NCI-H510A (cell line): ENCODE data around the gene TFF3.

Experiments used
- DNase-seq: peaks from one replicate; lab custom pipeline; 2025; lab: John Stamatoyannopoulos, UW

TFF3 gene, protein sequence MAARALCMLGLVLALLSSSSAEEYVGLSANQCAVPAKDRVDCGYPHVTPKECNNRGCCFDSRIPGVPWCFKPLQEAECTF

DNA sequence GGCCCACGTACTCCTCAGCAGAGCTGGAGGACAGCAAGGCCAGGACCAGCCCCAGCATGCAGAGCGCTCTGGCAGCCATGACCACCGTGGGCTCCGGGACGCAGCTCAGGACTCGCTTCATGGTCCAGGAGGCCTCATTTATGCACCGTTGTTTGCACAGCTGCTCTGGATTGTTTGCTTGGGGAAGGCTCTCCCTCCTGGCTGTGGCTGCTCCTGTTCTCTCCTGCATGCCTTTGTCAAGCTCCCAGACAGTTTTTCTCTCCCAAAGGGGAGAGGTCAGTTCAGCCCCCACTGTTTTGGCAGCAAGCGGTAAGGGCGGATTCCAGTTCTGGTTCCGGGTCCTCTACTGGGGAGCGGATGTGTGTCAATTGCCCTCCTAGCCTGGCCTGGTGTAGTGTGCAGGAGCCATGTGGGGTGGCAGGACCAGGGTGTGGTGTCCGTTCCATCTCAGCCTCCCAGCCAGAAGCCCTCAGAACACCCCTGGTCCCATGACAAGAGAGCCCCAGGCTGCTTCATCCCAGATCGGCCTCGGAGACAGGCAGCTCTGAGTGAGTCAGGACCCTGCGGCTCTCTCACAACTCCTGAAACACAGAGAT, at the start of gene TFF3:
Gene TFF3, minus strand, starts transcription at position 114 of the 596 bp plus-strand sequence. Its CDS starts 35 bp downstream, at position 79.
- peak; percentile 95 for DNase-seq

DNA sequence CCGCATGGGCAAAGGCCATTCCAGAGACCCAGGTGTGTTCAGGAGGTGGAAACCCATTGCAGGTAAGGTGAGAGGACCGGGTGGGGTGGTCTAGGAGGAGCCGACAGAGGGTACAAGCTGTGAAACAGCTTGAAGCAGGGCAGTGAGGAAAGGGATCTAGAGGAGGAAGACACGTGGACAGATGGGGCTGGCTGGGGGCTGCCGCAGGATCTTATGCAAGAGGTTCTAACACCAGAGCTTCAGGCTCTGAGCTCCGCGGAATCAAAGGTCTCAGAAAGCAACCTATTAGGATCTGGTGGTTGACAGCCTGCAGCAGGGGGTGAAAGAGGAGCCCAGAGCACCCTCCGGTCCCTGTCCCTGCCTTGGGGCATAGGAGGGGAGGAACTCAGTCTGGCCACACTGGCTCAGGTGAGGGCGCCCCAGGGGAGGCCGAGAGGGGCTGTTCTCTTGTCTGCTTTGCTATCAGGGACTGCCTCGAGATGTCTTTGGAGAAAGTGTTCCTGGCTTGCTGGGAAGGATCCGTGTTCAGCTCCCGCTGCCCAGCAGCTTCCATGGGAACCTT, 49.2 kb upstream of the TFF3 start:
- no peak for DNase-seq

DNA sequence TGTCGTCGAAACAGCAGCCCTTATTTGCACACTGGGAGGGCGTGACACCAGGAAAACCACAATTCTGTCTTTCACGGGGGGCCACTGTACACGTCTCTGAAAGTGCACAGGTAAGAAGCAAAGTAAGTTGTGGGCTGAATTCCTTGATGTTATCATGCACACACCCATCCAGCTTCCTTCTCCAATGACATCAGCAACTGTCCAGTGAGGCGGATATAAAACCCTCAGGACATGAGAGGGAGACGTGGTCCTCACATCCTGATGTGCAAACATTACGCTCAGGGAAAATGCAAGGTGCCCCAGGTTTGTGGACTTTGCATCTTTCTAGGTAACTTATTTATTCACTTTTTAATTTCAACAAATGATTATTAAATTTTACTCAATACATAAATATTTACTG, 48.1 kb upstream of the TFF3 start:
- no peak for DNase-seq

GRCh38 chr21:42362700-42363099, 47.5 kb upstream of the TFF3 start:
- no peak for DNase-seq

DNA sequence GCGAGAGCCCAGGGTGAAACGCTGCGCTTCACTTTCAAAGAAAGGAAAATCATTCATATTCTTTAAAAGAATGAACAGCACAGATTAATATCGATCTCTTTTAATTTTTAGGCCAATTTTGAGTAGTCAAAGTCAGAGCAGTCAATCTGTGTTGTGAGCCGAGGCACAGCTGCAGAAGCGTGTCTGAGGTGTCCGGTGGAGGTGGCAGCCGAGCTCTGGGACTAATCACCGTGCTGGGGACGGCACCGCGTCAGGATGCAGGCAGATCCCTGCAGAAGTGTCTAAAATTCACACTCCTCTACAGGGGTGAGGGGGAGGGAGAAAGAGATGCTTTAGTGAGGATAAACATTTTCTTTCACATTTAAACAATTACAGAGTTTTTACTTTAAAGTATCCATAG, 47.0 kb upstream of the TFF3 start:
- no peak for DNase-seq

GRCh38 chr21:42361286-42361685, 46.1 kb upstream of the TFF3 start:
- DNase-seq = no peak

- no peak for DNase-seq
Observed at GRCh38 chr21:42360317-42360716, 45.1 kb upstream of the TFF3 start.

DNA sequence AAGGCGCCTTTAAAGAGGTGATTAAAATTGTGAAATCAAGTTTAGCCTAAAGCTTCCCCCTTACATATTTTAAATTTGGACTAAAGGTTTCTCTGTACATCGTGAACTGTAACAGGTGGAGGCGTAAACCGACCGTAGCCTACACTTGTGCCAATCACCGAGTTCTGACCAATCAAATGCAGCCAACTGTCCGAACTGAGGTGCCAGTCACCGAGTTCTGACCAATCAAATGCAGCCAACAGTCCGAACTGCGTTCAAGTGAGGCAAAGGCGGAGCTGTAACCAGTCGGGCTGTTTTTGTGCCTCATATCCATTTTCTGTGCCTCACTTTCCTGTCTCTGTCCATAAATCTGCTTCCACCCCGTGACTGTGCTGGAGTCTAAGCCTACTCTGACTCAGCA, 43.7 kb upstream of the TFF3 start:
- no peak for DNase-seq

DNA sequence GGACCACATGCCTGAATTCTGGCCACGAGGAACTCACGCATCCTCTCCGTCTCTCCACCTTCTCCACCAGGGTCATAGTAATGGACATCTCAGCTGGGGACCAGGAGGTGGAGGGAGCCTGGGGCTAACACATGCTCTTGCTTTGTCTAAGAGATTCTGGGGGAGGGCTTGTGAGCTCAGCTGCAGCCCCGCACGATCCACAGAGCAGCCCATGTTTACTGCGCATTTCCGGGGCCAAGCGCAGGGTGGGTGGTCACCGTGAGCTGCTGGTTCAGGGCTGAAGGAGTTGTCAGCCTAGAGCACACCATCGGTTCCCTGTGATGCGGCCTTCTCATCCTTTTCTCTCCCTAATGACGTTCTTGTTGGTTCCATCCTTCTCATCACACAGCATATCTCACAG, 43.1 kb upstream of the TFF3 start:
- DNase-seq = no peak

DNA sequence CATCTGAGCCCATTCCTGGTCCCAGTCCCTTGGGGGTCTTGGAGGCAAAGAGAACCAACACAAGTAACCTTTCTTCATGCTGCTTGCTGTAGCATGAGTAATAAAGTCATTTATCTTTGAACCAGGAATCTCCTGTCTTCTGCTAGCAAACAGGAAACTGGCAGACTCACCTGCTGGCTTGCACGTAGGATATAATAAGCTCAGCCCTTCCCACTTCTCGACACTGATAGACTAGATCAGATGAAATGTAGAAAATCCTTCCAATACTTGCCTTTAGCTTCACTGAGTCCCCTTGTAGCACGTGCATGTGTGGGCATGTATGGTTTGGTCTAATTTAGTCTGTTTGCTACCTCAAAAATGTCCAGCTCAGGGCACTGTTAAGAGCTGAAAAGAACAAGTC, 42.1 kb upstream of the TFF3 start:
- DNase-seq = no peak

- no peak for DNase-seq
Observed at GRCh38 chr21:42356650-42357049, 41.4 kb upstream of the TFF3 start.

DNA sequence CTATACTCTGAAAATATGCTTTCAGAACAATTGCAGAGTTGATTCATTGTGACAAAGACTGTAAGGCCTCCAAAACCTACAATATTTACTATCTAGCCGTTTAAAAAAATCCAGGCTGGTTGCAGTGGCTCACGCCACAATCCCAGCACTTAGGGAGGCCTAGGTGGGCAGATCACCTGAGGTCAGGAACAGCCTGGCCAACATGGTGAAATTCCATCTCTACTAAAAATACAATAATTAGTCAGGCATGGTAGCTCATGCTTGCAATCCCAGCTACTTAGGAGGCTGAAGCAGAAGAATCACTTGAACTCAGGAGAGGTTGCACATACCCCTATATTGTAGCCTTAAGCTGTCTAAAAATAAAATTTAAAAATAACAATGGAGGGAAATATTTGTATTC, 40.8 kb upstream of the TFF3 start:
- no peak for DNase-seq

DNA sequence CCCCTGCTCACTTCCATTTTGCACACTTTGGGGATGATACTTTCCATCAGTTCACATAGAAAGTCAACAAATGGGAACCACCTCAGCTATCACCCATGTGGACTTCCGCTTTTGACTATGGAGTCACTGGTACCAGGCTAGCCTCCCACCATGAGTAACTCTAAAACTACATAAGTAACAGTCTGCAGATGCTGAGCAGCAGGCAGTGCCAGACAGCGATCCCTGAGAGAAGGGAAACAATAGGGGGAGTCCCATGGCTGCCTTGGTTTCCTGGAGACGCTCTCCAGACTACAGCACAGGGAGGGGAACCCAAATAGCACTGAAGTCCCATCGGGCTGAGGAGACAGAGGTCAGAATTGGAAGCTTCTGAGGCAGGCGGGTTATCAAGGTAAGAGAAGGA, 38.4 kb upstream of the TFF3 start:
- no peak for DNase-seq

DNA sequence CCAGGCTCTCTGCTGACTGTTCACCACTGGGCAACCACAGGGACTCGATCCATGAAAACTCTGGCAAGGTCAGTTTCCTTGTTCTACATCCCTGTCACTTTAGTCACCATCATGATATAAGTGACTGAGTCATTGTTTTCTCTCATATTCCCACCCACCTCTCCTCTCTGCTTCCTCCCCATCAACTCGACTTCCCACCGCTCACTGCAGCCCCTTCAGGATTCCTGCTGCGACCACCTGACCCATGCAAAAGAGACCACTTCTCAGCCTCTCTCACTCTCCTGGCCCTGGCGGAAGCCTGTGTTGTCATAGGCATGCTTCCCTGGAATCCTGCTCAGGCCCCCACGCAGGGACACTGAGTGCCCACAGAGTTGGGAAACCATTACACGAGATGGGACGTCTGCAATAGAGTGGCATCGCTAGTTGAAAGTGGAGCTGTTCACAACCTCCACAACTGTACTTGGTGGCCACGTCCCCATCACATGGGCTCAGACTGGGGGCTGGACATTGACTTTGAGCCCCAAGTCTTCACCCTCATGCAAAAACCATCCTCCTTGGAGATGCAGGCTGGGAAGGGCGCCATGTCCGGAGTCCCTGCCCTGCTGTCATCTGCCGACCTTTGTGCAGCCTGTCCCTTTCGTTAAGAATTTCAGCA, 37.4 kb upstream of the TFF3 start:
- no peak for DNase-seq

GRCh38 chr21:42351626-42352440, 36.6 kb upstream of the TFF3 start:
- no peak for DNase-seq

DNA sequence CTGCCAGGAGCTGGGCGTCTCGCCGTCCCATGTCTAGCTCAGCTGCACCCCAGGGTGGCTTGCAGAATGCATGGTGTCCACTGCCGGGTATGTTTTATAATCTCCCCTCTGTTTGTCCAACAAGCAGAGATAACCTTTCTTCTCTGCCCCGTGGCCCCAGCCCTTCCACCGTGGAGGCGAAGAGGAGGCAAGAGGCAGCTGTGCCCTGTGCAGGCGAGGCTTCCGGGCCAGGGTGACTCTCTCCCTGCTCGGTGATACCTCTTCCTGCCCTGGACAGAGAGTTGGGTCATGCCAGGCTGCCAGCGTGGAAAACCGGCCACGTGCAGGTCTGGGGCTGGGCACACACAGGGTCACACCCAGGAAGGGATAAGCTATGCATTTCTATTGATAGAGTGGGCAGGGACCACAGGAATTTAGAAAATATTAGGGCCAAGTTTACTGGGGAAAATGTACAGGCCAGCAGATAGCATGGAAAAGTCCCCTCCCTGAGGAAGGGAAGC, 35.8 kb upstream of the TFF3 start, which contains the start of gene TFF2:
Gene TFF2, minus strand, starts transcription at position 68 of the 500 bp plus-strand sequence. Its CDS starts 37 bp downstream, at position 31.
- DNase-seq = no peak

- DNase-seq = no peak
Observed at GRCh38 chr21:42350318-42350910, 35.2 kb upstream of the TFF3 start.

- DNase-seq = no peak
Observed at GRCh38 chr21:42349420-42350317, 34.5 kb upstream of the TFF3 start.

GRCh38 chr21:42348762-42349161, 33.6 kb upstream of the TFF3 start:
- DNase-seq = no peak

GRCh38 chr21:42347601-42348327, 32.6 kb upstream of the TFF3 start:
- DNase-seq = no peak
